HepG2 (cell line): Measurements from ENCODE around the gene PCGF2. TPM values are rescaled to one million over a fixed set of nuclear protein-coding genes. Genes with fewer than 3 reads are reported as not detected.
A peak's percentile ranks its signal among the peaks of the same experiment; 100 is the strongest.

Source experiments
- ATF7 ChIP-seq, 2 experiments: fragments of 450-650 bp in 1 of 2; sonication (generic) in 1 of 2; formaldehyde crosslinking in 1 of 2; IDR thresholded peaks; 2 replicates each; pipeline versions ENCODE4 v1.4.0 to v1.6.1; 2016 to 2020; ENCODE audit warnings: antibody characterized with exemption in 1 of 2, mild to moderate bottlenecking in 1 of 2, missing genetic modification reagents in 1 of 2
- BRD4 ChIP-seq: sonication (generic); formaldehyde crosslinking; IDR thresholded peaks from 2 replicates; pipeline ENCODE4 v1.4.0; 2020; ENCODE audit warnings: missing genetic modification reagents
- CEBPG ChIP-seq: IDR thresholded peaks from 2 replicates; pipeline ENCODE4 v1.6.1; 2016
- KLF9 ChIP-seq: IDR thresholded peaks from 2 replicates; pipeline ENCODE4 v1.6.1; 2016; ENCODE audit warnings: low read depth
- MAZ ChIP-seq, 2 experiments: sonication (generic) in 1 of 2; formaldehyde crosslinking in 1 of 2; IDR thresholded peaks; 2 replicates each; pipeline versions ENCODE4 v1.5.0 to v1.6.1; 2012 to 2020; ENCODE audit warnings: low read depth in 2 of 2, mild to moderate bottlenecking in 2 of 2, borderline replicate concordance in 1 of 2, improper control_type of control experiment in 1 of 2, low read length in 1 of 2, missing genetic modification reagents in 1 of 2, moderate library complexity in 1 of 2
- NFE2 ChIP-seq: sonication (generic); formaldehyde crosslinking; IDR thresholded peaks from 2 replicates; pipeline ENCODE4 v1.4.0; 2020; ENCODE audit warnings: missing genetic modification reagents
- PRMT3 ChIP-seq: sonication (generic); formaldehyde crosslinking; IDR thresholded peaks from 2 replicates; pipeline ENCODE4 v1.8.1; 2022; ENCODE audit warnings: low read depth, mild to moderate bottlenecking, moderate library complexity, missing genetic modification reagents, borderline replicate concordance
- RAD21 ChIP-seq: fragments of 450-650 bp; formaldehyde crosslinking; IDR thresholded peaks from 2 replicates; pipeline ENCODE4 v1.5.0; 2020; ENCODE audit warnings: mild to moderate bottlenecking
- SCMH1 ChIP-seq: sonication (generic); formaldehyde crosslinking; IDR thresholded peaks from 2 replicates; pipeline ENCODE4 v1.9.0; 2021; ENCODE audit warnings: missing genetic modification reagents, mild to moderate bottlenecking, borderline replicate concordance
- SIN3B ChIP-seq: fragments of 150-350 bp; IDR thresholded peaks from 2 replicates; pipeline ENCODE4 v1.6.1; 2014; ENCODE audit warnings: low read length
- ZFP82 ChIP-seq: sonication (generic); formaldehyde crosslinking; IDR thresholded peaks from 2 replicates; pipeline ENCODE4 v1.5.1; 2020; ENCODE audit warnings: mild to moderate bottlenecking, missing genetic modification reagents, borderline replicate concordance
- ZFP90 ChIP-seq: sonication (generic); formaldehyde crosslinking; IDR thresholded peaks from 2 replicates; pipeline ENCODE4 v1.8.0; 2022; ENCODE audit warnings: missing genetic modification reagents, mild to moderate bottlenecking, inconsistent platforms, borderline replicate concordance
- ZMYM4 ChIP-seq: sonication (generic); formaldehyde crosslinking; IDR thresholded peaks from 2 replicates; pipeline ENCODE4 v1.8.1; 2023; ENCODE audit warnings: mild to moderate bottlenecking, missing genetic modification reagents
- ZNF282 ChIP-seq: fragments of 450-650 bp; IDR thresholded peaks from 2 replicates; pipeline ENCODE4 v1.6.1; 2018; ENCODE audit not compliant: partially characterized antibody
- ZNF430 ChIP-seq: sonication (generic); formaldehyde crosslinking; IDR thresholded peaks from 2 replicates; pipeline ENCODE4 v1.9.0; 2021; ENCODE audit warnings: mild to moderate bottlenecking, missing genetic modification reagents
- ZNF44 ChIP-seq: sonication (generic); formaldehyde crosslinking; IDR thresholded peaks from 2 replicates; pipeline ENCODE4 v1.5.1; 2020; ENCODE audit warnings: mild to moderate bottlenecking, missing genetic modification reagents
- ZNF777 ChIP-seq: sonication (generic); formaldehyde crosslinking; IDR thresholded peaks from 2 replicates; pipeline ENCODE4 v1.4.0; 2020; ENCODE audit warnings: missing genetic modification reagents
- ZNF878 ChIP-seq: sonication (generic); formaldehyde crosslinking; IDR thresholded peaks from 2 replicates; pipeline ENCODE4 v1.8.1; 2023; ENCODE audit warnings: mild to moderate bottlenecking, missing genetic modification reagents, moderate library complexity
- ZSCAN25 ChIP-seq: sonication (generic); formaldehyde crosslinking; IDR thresholded peaks from 2 replicates; pipeline ENCODE4 v1.8.0; 2022; ENCODE audit warnings: mild to moderate bottlenecking, missing genetic modification reagents
- polyA plus RNA-seq, 8 experiments: library from polyadenylated mRNA; depleted of rRNA in 3 of 8; stranded (reverse) in 7 of 8; unstranded in 1 of 8; fragments of >200 nt; fragmentation: Illumina TruSeq in 4 of 8; extraction: Trizol in 4 of 8; gene quantifications; 2 replicates each; pipeline versions ENCODE4 v1.2.1 to v1.2.3, GENCODE V29; 2011 to 2016; ENCODE audit warnings: low read depth in 4 of 8, missing spikeins in 1 of 8, mixed read lengths in 1 of 8; ENCODE audit not compliant: insufficient read depth in 1 of 8
- total RNA-seq, 5 experiments: library from RNA; depleted of rRNA; stranded (reverse); fragments of >200 nt; fragmentation: Illumina TruSeq; extraction: Trizol; gene quantifications; 2 replicates each; pipeline ENCODE4 v1.2.3, GENCODE V29; 2016; ENCODE audit warnings: low read depth in 1 of 5
- TF ChIP-seq, protein P1 (sequence below): sonication (generic); formaldehyde crosslinking; IDR thresholded peaks from 2 replicates; pipeline ENCODE4 v1.8.1; 2023; ENCODE audit warnings: mild to moderate bottlenecking, missing genetic modification reagents
- TF ChIP-seq, protein P2 (sequence below): sonication (generic); formaldehyde crosslinking; IDR thresholded peaks from 2 replicates; pipeline ENCODE4 v1.4.0; 2020; ENCODE audit warnings: low read depth, mild to moderate bottlenecking, missing genetic modification reagents
- TF ChIP-seq, protein P3 (sequence below): sonication (generic); formaldehyde crosslinking; IDR thresholded peaks from 2 replicates; pipeline ENCODE4 v1.5.0; 2020; ENCODE audit warnings: missing genetic modification reagents
- TF ChIP-seq, protein P4 (sequence below): sonication (generic); formaldehyde crosslinking; IDR thresholded peaks from 2 replicates; pipeline ENCODE4 v1.5.0; 2020; ENCODE audit warnings: mild to moderate bottlenecking, missing genetic modification reagents, borderline replicate concordance

PCGF2 gene
- total and polyA plus RNA-seq, 2 of the 13 experiments (the other 11 are each of a cell fraction or from before 2014, with no cell fraction given): 11.6 to 29.4 TPM

DNA sequence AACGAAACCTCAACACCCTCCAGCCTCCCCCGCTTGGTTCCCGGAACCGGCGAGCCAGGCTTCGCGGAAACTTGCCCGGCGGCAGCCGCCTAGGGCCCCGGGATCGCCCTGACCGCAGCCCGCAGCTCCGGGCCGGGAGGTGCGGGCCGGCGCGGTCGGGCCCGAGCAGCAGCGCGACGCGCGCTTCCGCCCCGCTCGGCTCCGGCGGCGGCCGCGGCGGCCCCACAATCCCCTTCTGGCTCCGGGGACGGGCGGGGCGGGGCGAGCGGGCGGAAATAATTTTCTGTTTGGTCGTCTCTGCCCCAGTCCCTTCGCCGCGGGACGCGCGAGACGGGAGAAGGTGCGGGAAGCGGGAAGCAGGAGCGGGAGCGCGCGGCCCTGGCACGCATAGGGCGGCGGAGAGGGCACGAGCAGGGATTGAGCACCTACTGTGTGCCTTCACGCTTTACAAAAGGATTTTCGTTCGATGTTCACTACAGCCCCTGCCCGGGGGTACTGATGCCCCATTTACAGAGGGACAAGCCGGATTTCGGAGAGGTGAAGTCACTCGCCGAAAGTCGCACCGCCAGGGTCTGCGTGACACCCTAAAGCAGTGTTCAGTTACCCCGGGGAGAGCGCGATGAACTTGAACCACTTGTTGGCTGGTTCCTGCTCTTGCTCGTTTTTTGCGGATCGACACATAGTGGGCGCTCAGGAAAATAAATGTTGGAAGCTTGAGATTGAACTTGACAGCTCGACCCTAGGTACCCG is 45.8 kb downstream of the PCGF2 start (continued):
- 0 out of 2 replicates have a peak, but pooled peaks have one; percentile 19 for TF ChIP-seq ZNF430 (CRISPR knock-in tag)
- 0 out of 2 replicates have a peak, but pooled peaks have one; percentile 14 for TF ChIP-seq CEBPG (CRISPR knock-in tag)
- TF ChIP-seq, protein P1, sequence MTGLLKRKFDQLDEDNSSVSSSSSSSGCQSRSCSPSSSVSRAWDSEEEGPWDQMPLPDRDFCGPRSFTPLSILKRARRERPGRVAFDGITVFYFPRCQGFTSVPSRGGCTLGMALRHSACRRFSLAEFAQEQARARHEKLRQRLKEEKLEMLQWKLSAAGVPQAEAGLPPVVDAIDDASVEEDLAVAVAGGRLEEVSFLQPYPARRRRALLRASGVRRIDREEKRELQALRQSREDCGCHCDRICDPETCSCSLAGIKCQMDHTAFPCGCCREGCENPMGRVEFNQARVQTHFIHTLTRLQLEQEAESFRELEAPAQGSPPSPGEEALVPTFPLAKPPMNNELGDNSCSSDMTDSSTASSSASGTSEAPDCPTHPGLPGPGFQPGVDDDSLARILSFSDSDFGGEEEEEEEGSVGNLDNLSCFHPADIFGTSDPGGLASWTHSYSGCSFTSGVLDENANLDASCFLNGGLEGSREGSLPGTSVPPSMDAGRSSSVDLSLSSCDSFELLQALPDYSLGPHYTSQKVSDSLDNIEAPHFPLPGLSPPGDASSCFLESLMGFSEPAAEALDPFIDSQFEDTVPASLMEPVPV: peak; percentile 24; the same call in 1 of the 2 replicates
- TF ChIP-seq RAD21 (CRISPR knock-in tag): peak; percentile 23; the same call in 1 of the 2 replicates
- TF ChIP-seq BRD4 (CRISPR knock-in tag): peak; percentile 95
- TF ChIP-seq ZNF282: no peak
- no peak for TF ChIP-seq ATF7 (IDR thresholded peaks at IDR 0.05)
- no peak for TF ChIP-seq ATF7 (CRISPR knock-in tag; IDR thresholded peaks at IDR 0.05)
- TF ChIP-seq, protein P2, sequence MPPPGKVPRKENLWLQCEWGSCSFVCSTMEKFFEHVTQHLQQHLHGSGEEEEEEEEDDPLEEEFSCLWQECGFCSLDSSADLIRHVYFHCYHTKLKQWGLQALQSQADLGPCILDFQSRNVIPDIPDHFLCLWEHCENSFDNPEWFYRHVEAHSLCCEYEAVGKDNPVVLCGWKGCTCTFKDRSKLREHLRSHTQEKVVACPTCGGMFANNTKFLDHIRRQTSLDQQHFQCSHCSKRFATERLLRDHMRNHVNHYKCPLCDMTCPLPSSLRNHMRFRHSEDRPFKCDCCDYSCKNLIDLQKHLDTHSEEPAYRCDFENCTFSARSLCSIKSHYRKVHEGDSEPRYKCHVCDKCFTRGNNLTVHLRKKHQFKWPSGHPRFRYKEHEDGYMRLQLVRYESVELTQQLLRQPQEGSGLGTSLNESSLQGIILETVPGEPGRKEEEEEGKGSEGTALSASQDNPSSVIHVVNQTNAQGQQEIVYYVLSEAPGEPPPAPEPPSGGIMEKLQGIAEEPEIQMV: no peak; the same call in 1 of the 2 replicates
- peak; percentile 49; the same call in 1 of the 2 replicates for TF ChIP-seq ZNF777 (CRISPR knock-in tag)
- TF ChIP-seq ZFP90 (CRISPR knock-in tag): no peak
- TF ChIP-seq ZFP82 (CRISPR knock-in tag): no peak
- no peak for TF ChIP-seq PRMT3 (CRISPR knock-in tag)
- TF ChIP-seq ZMYM4: no peak
- TF ChIP-seq ZNF44: 0 out of 2 replicates have a peak, but pooled peaks have one; percentile 55
- TF ChIP-seq SCMH1: no peak
- peak; percentile 74; the same call in 1 of the 2 replicates for TF ChIP-seq ZSCAN25 (CRISPR knock-in tag)
- no peak for TF ChIP-seq SIN3B
- TF ChIP-seq ZNF878 (CRISPR knock-in tag): peak; percentile 57; the same call in 1 of the 2 replicates
- no peak for TF ChIP-seq NFE2 (CRISPR knock-in tag)
- TF ChIP-seq, protein P3, sequence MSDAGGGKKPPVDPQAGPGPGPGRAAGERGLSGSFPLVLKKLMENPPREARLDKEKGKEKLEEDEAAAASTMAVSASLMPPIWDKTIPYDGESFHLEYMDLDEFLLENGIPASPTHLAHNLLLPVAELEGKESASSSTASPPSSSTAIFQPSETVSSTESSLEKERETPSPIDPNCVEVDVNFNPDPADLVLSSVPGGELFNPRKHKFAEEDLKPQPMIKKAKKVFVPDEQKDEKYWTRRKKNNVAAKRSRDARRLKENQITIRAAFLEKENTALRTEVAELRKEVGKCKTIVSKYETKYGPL (CRISPR knock-in tag): peak; percentile 53; the same call in 1 of the 2 replicates
- TF ChIP-seq, protein P4, sequence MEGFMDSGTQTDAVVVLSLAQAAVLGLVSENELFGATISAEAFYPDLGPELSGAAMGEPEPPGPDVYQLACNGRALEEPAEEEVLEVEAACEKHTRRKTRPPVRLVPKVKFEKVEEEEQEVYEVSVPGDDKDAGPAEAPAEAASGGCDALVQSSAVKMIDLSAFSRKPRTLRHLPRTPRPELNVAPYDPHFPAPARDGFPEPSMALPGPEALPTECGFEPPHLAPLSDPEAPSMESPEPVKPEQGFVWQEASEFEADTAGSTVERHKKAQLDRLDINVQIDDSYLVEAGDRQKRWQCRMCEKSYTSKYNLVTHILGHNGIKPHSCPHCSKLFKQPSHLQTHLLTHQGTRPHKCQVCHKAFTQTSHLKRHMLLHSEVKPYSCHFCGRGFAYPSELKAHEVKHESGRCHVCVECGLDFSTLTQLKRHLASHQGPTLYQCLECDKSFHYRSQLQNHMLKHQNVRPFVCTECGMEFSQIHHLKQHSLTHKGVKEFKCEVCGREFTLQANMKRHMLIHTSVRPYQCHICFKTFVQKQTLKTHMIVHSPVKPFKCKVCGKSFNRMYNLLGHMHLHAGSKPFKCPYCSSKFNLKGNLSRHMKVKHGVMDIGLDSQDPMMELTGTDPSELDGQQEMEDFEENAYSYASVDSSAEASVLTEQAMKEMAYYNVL (CRISPR knock-in tag): peak; percentile 22; the same call in 1 of the 2 replicates
- TF ChIP-seq KLF9 (CRISPR knock-in tag): no peak
- peak; percentile 67; the same call in 1 of the 2 replicates for TF ChIP-seq MAZ (IDR thresholded peaks at IDR 0.05; ENCODE audit: borderline replicate concordance, low read depth, low read length)
- TF ChIP-seq MAZ (CRISPR knock-in tag; IDR thresholded peaks at IDR 0.05; ENCODE audit: low read depth): peak; percentile 93
